Astrocyte (in vitro differentiated cells and primary cell): Measurements from ENCODE around the gene ATXN1L. TPM values are rescaled to one million over a fixed set of nuclear protein-coding genes. Genes with fewer than 3 reads are reported as not detected.

Source experiments
- DNase-seq: peaks from one replicate; pipeline ENCODE4 v3.0.0-alpha.2; 2010; ENCODE audit warnings: low read depth
- FAIRE-seq: peaks from 2 replicates; lab custom pipeline; 2011; peaks lifted over from hg19 to GRCh38; lab: Jason Lieb, UNC
- H2AFZ ChIP-seq: 2 replicates; pipeline ENCODE4 v1.6.0; 2012; ENCODE audit warnings: low read depth, low read length, inconsistent platforms
- H3K27ac ChIP-seq: 2 replicates; pipeline ENCODE4 v1.5.1; 2011; ENCODE audit warnings: low read depth, low read length, inconsistent platforms
- H3K27me3 ChIP-seq: 2 replicates; pipeline ENCODE4 v1.6.0; 2011; ENCODE audit warnings: low read length, inconsistent platforms; ENCODE audit not compliant: insufficient read depth
- H3K36me3 ChIP-seq: 2 replicates; pipeline ENCODE4 v1.5.1; 2011; ENCODE audit warnings: low read length, inconsistent platforms; ENCODE audit not compliant: insufficient read depth
- H3K4me1 ChIP-seq: 2 replicates; pipeline ENCODE4 v1.5.1; 2011; ENCODE audit warnings: low read length, inconsistent platforms; ENCODE audit not compliant: insufficient read depth
- H3K4me2 ChIP-seq: 2 replicates; pipeline ENCODE4 v1.6.0; 2012; ENCODE audit warnings: low read length, inconsistent platforms
- H3K4me3 ChIP-seq: 2 replicates; pipeline ENCODE4 v1.5.1; 2011; ENCODE audit warnings: low read depth, mild to moderate bottlenecking, low read length, inconsistent platforms; ENCODE audit not compliant: insufficient read depth
- H3K79me2 ChIP-seq: 2 replicates; pipeline ENCODE4 v1.6.0; 2012; ENCODE audit warnings: mild to moderate bottlenecking, low read length, inconsistent platforms; ENCODE audit not compliant: insufficient read depth
- H3K9ac ChIP-seq: 2 replicates; pipeline ENCODE4 v1.6.0; 2012; ENCODE audit warnings: mild to moderate bottlenecking, low read length, inconsistent platforms
- H3K9me3 ChIP-seq: 2 replicates; pipeline ENCODE4 v1.5.1; 2012; ENCODE audit warnings: low read depth, mild to moderate bottlenecking, low read length, inconsistent platforms; ENCODE audit not compliant: insufficient read depth
- H4K20me1 ChIP-seq: 2 replicates; pipeline ENCODE4 v1.6.0; 2012; ENCODE audit warnings: low read length, inconsistent platforms; ENCODE audit not compliant: insufficient read depth
- H3K27ac Mint-ChIP-seq: one replicate; pipeline ENCODE4 v1.8.0; 2021; ENCODE audit warnings: mild to moderate bottlenecking, mixed read lengths; ENCODE audit not compliant: unreplicated experiment
- H3K27me3 Mint-ChIP-seq: one replicate; pipeline ENCODE4 v1.8.0; 2021; ENCODE audit warnings: low read depth, mixed read lengths; ENCODE audit not compliant: unreplicated experiment
- H3K36me3 Mint-ChIP-seq: one replicate; pipeline ENCODE4 v1.8.0; 2021; ENCODE audit warnings: low read depth, mixed read lengths; ENCODE audit not compliant: unreplicated experiment
- H3K4me1 Mint-ChIP-seq: one replicate; pipeline ENCODE4 v1.8.0; 2021; ENCODE audit warnings: low read depth, mixed read lengths; ENCODE audit not compliant: unreplicated experiment
- H3K4me3 Mint-ChIP-seq: one replicate; pipeline ENCODE4 v1.8.0; 2021; ENCODE audit warnings: mild to moderate bottlenecking, moderate library complexity, mixed read lengths; ENCODE audit not compliant: unreplicated experiment
- H3K9me3 Mint-ChIP-seq: one replicate; pipeline ENCODE4 v1.8.0; 2021; ENCODE audit warnings: mild to moderate bottlenecking, mixed read lengths; ENCODE audit not compliant: unreplicated experiment
- EZH2 ChIP-seq: IDR thresholded peaks from 2 replicates; pipeline ENCODE4 v1.6.1; 2012; ENCODE audit warnings: mild to moderate bottlenecking, low read length, inconsistent platforms; ENCODE audit not compliant: insufficient read depth
- total RNA-seq: library from RNA; stranded (reverse); gene quantifications from 2 replicates; pipeline ENCODE4 v1.2.1, GENCODE V29; 2021
- TF ChIP-seq, protein P1 (sequence below): IDR thresholded peaks from 2 replicates; pipeline ENCODE4 v1.5.1; 2011; ENCODE audit warnings: low read depth, mild to moderate bottlenecking, inconsistent platforms, low read length, moderate library complexity; ENCODE audit not compliant: insufficient read depth

ATXN1L gene
- total RNA-seq, 1 donor from 2014 or later: 32.7 TPM

DNA sequence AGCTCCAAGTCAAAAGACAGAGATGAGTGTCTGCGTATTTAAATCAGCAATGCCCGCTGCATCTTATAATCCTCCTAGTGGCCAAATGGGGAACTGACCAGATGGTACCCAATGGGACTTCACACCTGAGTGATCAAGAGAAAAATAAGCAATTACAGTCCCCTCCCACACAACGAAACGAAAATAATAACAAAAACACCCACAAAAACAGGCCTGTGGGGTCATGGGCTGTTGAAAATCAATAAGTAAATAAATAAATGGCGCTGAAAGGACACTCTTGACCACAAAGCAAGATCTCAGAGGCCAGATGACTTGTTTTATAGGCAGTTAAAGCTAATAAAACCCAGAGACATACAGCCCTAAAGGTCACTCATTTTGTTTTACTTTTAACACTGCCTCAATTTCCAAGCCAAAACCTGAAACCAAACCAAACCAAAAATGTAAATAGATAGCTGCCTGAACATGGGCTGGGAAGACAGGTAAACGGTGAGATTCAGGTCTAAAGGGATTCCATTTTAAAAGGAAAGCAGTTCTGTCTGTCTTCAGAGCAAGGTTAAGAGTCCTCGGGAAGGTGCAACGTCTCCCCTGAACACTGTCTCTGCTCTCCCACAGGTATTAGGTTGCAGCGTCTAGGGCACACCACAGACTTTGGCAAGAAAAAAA is 36.9 kb downstream of the ATXN1L start:
- peak; percentile 46 for DNase-seq
- Histone ChIP-seq H3K9ac (peak overlapping the region; percentile 91), H2AFZ (peak overlapping the region; percentile 67), H3K4me3 (peak overlapping the region; percentile 96), H3K4me1 (peaks cover 9% of the 10 kb centered on the region), H3K27me3 (no peaks in the 10 kb centered on the region), H3K36me3 (peaks cover 16% of the 10 kb centered on the region), H3K9me3 (no peaks in the 10 kb centered on the region), H3K4me2 (peak overlapping the region; percentile 100), H3K79me2 (no peaks in the 10 kb centered on the region), H3K27ac (peak overlapping the region; percentile 38), H4K20me1 (peaks cover 11% of the 10 kb centered on the region)
- peaks cover 7% of the 10 kb centered on the region for H3K36me3 Mint-ChIP-seq
- H3K9me3 Mint-ChIP-seq: no peaks in the 10 kb centered on the region
- peak overlapping the region; percentile 89 for H3K4me3 Mint-ChIP-seq
- peaks cover 3% of the 10 kb centered on the region for H3K4me1 Mint-ChIP-seq
- TF ChIP-seq, protein P1, sequence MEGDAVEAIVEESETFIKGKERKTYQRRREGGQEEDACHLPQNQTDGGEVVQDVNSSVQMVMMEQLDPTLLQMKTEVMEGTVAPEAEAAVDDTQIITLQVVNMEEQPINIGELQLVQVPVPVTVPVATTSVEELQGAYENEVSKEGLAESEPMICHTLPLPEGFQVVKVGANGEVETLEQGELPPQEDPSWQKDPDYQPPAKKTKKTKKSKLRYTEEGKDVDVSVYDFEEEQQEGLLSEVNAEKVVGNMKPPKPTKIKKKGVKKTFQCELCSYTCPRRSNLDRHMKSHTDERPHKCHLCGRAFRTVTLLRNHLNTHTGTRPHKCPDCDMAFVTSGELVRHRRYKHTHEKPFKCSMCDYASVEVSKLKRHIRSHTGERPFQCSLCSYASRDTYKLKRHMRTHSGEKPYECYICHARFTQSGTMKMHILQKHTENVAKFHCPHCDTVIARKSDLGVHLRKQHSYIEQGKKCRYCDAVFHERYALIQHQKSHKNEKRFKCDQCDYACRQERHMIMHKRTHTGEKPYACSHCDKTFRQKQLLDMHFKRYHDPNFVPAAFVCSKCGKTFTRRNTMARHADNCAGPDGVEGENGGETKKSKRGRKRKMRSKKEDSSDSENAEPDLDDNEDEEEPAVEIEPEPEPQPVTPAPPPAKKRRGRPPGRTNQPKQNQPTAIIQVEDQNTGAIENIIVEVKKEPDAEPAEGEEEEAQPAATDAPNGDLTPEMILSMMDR: peak; percentile 99
- TF ChIP-seq EZH2: no peak
- no peak for FAIRE-seq
- H3K27ac Mint-ChIP-seq: peak overlapping the region; percentile 58
- H3K27me3 Mint-ChIP-seq: no peaks in the 10 kb centered on the region

DNA sequence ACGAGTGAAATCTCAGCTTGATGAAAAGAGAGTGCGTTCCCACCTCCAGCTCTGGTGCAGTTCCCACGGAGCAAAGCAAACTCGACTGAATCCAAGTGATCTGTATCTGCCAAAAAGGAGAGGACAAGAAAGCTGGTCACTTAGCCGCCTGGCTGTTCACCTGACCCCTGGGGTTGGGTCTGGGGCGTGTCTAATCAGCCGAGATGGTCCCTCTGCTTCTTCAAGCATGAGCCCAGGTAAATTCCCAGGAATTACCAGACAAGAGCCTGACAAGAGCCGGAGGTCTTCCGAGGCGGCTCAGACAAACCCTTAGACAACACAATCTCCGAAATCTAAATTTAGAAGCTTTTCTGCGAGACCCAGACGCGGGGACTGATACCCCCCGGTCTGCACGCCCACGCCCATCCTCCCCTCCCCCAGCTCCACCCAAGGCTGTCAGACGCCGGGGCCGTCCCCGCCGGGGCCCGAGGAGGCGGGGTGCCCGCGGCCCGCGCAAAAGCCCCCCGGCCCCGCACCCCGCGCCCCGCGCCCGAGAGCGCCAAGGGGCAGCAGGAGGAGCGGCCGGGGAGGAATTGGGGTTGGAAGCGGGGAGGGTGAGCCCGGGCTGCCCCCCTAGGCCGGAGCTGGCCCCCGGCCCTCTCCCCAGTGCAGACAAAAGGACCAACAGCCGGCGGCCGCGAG is 37.5 kb downstream of the ATXN1L start:
- no peaks in the 10 kb centered on the region for H3K27me3 ChIP-seq
- no peaks in the 10 kb centered on the region for H3K79me2 ChIP-seq
- H3K4me2 ChIP-seq: peak overlapping the region; percentile 100
- H4K20me1 ChIP-seq: peaks cover 11% of the 10 kb centered on the region
- peaks cover 15% of the 10 kb centered on the region for H3K36me3 ChIP-seq
- H3K9me3 ChIP-seq: no peaks in the 10 kb centered on the region
- no peak for TF ChIP-seq EZH2
- TF ChIP-seq, protein P1: no peak
- H3K9ac ChIP-seq: peak overlapping the region; percentile 91
- peaks cover 7% of the 10 kb centered on the region for H3K36me3 Mint-ChIP-seq
- DNase-seq (no peak), FAIRE-seq (no peak)
- H3K27ac ChIP-seq: peak overlapping the region; percentile 77
- peak overlapping the region; percentile 96 for H3K4me3 ChIP-seq
- H3K4me1 ChIP-seq: peaks cover 9% of the 10 kb centered on the region
- H3K27me3 Mint-ChIP-seq: no peaks in the 10 kb centered on the region
- H3K9me3 Mint-ChIP-seq: no peaks in the 10 kb centered on the region
- H3K4me1 Mint-ChIP-seq: peaks cover 3% of the 10 kb centered on the region
- H3K27ac Mint-ChIP-seq: peak overlapping the region; percentile 58
- peak overlapping the region; percentile 89 for H3K4me3 Mint-ChIP-seq
- peak overlapping the region; percentile 100 for H2AFZ ChIP-seq
